ENCODE measurements around the gene TMEM131L.

Gene TMEM131L

DNA sequence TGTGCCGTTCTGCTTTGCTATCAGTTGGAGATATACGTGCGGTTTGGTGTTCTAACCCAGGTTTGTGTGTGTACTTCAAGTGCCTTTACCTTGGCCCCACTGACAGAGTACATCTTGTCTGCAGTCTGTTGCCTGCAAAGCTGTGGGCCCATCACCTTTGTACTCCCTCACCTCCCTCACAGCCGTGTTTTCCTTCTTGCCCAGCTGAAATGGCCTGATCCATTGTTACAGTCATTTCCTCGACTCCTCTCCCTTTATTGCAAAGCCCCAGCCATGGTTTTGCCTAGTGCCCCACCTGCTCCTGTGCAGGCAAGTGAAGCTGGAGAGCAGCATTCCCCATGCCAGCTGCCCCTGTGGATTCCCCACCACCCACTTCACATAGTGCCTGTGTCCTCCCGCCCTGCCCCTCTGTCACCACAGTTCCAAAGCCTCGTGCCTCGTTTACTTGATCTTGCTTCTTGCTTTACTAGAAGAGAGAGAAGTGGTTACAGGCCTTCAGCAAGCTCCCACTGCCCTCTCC lies 162.7 kb downstream of the TMEM131L start:
- no peak for DNase-seq

DNA sequence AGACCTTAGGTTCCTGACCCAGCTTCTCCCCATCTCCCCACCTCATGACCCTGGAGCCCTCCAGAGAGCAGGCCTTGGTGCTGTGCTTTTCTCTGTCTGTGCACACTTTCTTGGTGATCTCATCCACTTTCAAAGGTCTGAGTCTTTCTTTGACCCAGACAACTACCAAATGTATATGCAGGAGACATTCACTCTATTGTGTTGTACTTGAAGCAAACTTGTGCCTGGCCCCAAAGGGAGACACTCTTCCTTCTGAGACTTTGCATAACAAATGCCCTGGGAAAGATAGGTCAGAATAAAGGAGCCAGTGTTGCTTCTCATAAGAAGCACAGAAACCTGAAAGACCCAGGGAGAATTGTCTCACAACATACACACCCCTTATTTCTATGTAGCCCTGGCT lies 163.6 kb downstream of the TMEM131L start:
- DNase-seq: no peak

DNA sequence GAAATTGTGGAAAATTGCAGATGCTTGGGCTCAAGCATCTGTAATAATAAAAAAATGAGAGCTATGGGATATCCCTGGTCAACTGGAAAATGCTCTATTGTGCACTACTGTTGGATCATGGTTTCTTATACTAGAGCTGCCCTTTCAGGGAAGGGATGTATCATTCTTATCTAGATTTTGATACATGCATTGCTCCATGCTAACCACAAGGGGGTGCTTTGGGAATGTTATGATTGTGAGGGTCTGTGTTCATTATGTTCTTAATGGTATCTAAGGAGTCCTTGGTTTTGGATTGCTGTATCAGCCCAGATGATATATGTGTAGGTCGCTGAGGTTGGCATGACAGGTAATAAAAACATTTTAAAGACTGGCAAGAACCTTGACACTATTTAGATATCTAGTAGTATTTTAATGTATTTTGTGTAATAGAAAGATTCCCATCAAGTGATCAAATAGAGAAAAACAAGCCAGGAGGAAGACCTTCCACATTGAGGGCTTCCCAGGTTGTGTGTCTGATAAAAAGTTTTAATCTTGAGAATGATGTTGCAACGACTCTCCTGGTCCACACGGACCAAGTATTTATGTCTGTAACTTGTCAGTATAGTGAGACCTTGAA lies 168.7 kb downstream of the TMEM131L start:
- DNase-seq: no peak

DNA sequence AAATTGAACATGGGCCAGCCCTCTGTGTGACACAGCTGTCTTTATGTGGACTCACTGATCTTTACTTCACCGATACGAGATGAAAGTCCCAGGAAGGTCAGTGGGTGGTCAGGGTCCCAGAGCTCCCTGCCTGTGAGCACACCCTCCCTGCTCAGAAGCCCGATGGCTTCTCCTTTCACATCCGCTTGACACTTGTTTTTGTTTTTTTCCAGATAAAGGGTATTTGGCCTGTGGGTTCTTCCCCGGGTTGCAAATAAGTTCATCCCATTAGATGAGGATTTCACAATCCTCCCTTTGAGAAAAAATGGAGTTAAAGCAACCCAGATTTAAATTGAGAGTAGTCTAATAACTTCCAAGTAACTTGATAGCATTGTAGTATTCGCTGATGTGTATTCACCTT lies 169.7 kb downstream of the TMEM131L start:
- no peak for DNase-seq

DNA sequence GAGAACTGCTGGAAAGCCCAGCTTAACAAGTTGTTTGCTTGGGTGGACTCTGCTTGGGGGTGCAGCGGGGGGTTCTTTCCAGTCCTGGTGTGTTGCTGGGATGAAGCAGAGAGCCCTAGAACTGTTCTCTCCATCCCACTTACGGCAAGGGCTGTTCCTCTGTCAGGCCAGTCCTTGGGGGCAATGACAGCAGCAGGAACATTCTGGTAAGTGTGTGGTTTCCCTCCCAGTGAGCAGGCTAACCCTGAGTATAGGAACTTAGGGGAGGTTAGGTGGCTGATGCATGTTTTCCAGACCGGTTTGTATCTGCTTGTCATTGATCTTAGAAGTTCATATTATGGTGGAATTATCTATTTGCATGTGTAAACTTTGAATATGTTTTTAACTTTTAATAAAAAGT lies 171.0 kb downstream of the TMEM131L start:
- no peak for DNase-seq

DNA sequence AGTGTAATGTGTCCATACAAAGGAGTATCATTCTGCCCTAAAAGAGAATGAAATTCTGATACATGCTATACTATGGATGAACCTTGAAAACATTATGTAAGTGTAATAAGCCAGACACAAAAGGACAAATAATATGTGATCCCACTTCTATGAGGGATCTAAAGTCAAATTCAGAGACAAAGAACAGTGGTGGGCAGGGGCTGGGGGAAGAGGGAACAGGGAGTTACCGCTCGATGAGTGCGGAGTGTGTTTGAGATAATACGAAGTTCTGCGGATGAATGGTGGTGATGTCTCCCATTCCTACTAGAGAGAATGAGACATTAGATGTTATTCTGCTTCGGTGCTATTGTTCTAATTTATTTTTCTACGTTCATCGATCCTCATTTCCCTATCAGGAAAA lies 171.9 kb downstream of the TMEM131L start:
- DNase-seq: no peak

DNA sequence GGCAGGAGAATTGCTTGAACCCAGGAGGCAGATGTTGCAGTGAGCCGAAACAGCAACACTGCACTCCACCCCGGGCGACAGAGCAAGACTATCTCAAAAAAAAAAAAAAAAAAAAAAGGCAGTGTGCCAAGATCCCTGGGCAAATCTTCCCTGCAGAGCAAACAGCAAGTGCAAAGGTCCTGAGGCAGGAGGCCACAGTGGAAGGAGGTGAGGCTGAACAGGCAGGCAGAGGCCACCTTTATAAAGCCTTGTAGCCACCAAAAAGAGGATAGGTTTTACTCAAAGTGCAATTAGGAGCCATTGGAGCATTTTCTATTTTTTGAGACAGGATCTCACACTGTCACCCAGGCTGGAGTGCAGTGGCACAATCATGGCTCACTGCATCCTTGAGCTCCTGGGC lies 172.8 kb downstream of the TMEM131L start:
- DNase-seq: no peak

DNA sequence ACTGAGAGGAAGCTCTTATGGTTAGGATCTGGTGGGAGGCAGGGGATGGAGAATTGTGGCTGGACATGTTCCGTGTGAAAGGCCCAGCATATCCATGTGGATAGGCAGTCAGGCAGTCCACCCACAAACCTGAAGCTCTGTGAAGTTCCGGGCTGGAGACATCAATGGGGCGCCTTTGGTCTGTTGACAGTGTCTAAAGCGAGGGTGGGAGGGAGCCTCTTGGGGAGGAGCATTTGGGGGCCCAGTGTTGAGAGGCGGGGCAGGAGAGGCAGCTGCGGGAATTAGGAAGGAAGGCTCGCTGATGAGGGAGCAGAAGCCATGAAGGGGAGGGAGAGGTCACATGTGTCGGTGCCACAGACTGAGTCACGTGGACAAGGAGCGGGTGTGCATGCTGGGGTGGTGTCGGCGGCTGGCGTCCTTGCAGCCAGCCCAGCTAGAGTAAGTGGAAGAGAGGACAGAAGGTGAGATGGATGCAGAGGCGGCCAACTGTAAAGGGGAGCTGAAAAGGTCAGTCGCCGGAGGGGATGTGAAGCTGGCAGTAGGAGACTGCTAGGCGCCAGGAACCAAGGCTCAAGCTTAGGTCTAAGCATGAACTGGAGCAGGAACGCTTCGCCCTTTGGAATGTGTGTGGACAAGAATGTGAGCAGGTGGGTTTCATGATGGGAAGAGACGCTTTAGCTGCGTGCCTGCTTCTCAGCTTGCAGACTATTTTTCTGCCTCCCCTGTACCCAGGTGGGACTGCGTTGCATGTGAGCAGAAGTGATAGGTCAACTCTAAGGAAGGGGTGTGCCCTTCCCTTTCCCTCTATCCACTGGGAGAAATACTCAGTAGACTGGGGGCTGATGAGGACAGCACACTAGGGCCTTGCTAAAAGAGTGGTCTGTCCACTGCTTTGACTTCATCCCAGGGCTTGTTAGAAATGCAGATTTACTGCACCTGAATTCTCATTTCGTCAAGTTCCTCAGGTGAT lies 174.0 kb downstream of the TMEM131L start:
- no peak for DNase-seq

DNA sequence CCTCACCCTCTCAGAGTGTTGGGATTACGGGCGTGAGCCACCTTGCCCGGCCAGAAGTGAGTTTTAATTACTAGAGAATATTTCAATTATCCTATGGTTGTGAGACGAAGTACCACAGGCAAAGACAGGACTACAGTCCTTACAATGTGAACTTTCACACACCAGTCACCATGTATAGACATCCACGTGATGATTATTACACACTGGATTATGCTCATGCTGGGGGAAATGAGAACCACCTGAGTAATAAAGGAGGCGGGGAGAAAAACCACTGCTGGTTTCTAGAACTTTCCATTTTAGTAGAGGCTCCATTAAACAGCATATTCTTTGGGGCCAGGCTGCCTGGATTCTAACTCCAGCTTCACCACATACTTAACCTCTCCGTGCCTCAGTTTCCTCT lies 175.4 kb downstream of the TMEM131L start:
- DNase-seq: no peak

DNA sequence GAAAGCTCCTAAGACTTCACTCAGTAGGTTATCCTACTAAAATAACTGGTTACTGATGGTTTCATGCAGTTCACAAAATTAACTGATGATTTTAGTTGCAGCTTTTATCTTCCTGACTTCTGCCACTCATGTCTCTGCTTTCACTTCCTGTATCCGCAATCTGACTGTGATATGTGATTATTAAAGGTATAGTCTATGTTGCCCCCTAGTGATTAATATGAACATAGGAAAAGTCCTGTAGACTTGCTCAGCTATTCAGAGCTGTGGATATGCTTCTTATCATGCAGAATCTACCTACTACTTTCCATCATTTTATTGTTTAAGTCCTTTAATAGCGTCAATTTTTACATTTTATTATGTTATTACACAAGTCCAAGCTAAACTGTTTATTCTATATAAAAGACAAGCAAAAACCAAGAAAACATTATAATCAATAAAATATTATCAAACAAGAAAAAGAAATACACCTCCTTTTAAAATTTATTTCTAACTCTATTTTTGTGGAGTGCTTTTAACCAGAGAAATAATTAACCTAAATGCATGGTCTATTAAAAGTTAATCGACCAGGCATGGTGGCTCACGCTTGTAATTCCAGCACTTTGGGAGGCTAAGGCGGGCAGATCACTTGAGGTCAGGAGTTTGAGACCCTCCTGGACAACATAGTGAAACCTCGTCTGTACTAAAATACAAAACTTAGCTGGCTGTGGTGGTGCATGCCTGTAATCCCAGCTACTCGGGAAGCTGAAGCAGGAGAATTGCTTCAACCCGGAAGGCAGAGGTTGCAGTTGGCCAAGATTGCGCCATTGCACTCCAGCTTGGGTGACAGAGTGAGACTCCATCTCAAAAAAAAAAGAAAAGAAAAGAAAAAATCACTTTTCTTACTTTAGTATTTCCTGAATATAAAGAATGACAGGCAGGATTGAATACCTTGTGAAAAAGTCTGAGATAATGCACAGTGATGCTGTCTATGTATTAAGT lies 177.5 kb downstream of the TMEM131L start:
- DNase-seq: no peak

DNA sequence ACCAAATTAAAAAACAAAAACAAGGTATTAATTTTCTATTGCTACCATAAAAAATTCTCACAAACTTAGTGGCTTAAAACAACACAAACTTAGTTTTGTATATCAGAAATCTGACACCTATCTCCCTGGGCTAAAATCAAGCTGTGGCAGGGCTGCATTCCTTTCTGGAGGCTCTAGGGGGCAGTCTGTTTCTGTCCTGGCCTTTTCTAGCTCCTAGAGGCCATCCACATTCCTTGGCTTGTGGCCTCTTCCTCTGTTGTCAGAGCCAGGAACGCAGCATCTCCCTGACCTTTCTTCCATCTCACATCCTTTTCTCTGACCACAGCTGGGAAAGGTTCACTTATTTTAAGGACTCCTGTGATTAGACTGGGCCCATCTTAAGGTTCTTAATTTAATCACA lies 179.0 kb downstream of the TMEM131L start:
- no peak for DNase-seq

DNA sequence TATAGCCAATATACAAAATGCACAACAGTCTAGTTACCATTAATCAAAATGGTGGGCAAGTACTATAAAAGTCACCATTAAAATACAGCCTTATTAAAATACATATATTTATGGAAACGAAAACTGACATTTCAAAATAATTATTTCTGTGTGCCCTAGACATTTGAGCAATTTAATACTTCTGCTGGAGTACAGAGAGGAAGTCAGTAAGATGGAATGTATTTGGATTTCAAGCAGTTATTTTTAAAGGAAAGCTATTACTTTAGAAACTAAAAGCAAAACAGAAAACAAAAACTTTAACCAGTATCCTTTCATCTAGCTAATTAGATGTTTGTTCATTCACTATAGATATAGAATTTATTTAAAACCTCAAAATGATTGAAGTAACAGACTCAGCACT lies 180.1 kb downstream of the TMEM131L start:
- DNase-seq: no peak

DNA sequence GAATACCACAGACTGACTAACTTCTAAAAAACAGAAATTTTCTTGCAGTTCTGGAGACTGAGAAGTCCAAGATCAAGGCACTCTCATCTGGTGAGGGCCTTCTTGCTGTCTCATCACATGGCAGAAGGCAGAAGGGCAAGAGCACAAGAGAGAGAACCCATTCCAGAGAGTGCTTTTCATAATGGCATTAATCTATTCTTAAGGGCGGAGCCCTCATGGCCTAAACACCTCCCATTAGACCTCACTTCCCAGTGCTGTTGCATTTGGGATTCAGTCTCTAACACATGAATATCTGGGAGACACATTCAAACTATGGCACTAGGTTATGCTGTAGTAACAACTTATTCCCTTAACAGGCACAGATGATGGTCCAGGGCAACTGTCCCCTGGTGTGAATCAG lies 180.8 kb downstream of the TMEM131L start:
- no peak for DNase-seq

DNA sequence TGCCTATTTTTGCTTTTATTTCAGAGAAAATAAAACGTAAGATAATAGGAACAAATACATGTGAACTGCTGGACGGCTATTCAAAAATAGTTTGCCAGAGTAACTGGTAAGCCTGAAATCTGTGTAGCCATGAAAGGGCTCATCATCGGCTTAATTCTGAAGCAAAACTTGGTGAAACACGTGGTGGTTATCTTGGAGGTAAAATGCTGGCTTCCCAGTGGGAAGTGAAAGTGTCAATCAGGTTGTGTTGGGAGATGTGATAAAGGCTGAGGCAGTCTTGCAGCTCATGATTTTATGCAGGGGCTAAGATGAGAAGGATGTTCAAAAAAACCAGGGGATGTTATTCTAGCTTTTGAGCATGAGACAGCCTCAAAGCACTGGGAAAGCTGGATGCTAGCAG lies 181.8 kb downstream of the TMEM131L start:
- DNase-seq: no peak

DNA sequence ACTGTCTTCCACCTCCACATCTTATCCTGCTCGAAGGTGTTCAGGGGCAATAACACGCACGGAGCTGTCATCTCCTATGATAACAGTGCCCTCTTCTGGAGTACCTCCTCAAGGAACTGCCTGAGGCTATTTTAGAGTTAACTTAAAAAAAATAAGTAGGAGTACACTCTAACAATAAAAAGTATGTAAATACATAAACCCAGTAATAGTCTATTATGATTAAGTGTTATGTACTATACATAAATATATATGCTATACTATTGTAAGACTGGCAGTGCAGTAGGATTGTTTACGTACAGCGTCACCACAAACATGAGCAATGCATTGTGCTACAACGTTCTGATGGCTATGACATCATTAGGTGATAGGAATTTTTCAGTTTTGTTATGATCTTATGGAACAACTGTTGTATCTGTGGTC lies 183.4 kb downstream of the TMEM131L start:
- DNase-seq: no peak

DNA sequence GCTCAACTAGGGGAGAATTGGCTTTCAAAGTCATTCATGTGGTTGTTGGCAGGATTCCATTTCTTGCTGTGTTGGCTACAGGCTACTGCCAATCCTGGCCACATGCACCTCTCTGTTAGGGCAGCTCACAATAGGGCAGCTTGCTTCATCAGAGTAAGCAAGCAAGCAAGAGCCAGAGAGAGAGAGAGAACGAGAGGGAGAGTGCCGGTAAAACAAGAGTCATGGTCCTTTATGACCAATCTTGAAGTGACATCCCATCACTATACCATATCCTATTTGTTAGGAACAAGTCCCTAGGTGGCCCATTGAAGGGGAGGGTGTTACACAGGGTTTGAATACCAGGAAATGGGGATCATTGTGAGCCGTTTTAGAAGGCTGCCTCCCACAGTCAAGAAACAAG lies 185.0 kb downstream of the TMEM131L start:
- DNase-seq: no peak

DNA sequence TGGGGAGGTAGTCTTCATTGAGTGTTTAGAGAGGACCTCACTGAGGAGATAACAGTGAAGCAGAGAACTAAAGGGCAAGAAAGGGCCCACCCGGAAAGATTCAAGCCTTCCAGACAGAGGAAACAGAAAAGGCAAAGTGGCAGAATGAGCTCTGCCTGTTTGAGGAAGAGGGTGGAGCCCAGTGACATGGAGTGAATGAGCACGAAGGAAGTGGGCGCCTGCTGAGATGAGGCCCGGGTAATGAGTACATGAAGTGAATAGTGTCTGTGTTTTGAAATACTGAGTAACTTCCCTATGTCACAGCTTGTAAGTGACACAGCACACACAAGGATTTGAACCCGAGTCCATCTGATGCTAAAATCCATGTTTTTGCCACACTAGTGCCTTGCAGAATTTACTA lies 185.4 kb downstream of the TMEM131L start:
- DNase-seq: peak; percentile 73

DNA sequence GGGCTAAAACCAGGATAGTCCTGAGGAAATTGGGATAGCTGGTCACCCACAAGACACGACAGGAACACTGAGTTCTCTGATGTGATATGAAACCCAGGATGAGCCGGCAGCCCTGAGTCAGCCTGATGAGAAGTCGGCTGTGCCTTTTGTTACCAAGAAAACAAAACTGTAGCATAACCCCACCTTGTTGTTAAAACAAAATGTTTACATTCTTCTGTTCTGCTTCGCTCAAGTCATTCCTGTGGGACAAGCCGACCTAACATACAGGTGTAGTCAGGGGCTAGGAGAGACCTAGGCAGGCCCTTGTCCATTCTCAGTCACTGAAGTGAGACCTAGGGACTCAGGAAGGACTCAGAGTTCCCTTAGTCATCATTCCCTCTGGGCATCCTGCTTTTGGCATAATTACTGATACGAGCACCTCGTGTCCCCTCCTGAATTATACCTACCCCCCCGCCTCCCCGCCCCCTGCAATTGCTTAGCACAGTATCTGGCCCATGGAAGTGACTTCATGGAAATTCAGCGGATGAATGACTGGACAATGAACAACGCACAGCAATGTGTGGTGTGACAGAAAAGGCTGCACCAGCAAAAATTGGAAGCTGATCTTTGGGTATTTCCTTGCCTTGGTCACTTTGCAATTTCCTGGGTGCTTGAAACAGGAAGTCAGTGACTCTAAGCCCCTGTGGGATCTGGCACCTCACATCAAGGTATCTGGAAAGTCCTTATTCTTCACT lies 186.1 kb downstream of the TMEM131L start:
- DNase-seq: no peak

DNA sequence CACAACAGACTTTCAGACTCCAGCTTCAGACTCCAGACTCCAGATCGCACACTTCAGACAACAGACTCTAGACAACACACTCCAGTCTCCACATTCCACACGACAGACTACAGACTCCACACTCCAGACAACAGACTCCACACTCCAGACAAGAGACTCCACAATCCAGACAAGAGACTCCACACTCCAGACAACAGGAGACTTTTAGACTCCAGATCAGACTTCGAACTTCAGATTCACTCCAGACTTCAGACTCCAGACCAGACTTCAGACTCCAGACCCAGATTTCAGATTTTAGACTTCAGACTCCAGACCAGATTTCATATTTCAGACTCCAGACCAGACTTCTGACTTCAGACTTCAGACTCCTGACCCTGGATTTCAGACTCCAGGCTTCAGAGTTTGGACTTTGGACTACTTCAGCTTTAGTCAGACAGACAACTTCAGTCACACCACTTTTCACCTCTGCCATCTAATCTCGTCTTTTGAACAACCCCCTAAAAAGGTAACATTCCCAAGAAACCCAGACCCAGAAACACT lies 188.9 kb downstream of the TMEM131L start:
- no peak for DNase-seq

DNA sequence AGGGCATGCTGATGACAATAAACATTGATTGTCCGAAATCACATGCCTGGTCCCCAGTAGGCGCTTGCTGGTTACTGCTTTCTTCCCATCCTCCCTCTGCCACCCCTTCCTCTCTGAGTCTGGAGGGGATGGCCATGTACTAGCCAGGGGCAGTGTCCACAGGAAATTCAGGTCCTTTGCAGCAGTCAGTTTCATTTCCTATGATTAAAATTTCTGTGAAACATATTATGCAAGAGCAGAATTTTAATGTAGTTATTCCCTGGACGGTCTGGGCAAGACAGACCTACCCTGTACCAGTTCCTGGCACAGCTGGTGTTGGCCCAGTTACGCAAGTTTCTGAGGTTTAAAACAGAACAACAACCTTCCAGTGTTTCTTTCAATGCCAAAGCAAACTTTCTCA lies 189.8 kb downstream of the TMEM131L start:
- no peak for DNase-seq

DNA sequence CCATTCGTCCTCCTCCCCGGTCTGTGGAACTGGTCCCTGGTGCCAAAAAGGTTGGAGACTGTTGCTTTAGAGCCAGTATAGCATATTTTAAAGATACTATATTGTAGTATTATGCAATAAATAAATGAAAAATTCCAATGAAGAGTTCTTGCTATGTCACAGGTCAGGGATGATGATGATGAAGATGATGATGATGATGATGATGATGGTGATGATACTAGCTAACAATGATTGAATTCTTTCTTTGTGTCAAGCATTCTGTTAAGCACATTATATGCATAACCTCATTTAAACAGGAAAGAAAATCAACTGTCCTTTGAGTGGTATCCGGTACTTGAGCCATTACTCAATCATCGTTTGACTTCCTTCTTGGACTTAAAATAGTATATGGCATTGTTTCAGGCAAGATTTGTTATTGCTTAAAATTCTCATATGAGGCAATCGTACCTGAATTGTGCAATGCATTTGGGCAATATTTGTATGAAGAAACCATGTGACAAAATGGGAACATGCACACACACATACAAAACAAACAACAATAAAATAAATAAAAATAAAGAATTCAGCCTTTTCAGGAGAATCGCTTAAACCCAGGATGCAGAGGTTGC lies 195.2 kb downstream of the TMEM131L start:
- no peak for DNase-seq

All from CD4-positive, alpha-beta T cell treated with Interleukin-17A for 4 hours (primary cell).